Trophoblast cell (in vitro differentiated cells and primary cell): ENCODE data around the gene SMIM1.
"Not testable (repeated sequence)": the region's sequence is repeated elsewhere in the genome, so short reads cannot be mapped to it uniquely, and the experiment has no call there.

Experiments
- DNase-seq, 2 donors: peaks; one replicate each; pipeline ENCODE4 v3.0.0-alpha.2; 2016
- H2AFZ ChIP-seq: 2 replicates; pipeline ENCODE4 v1.6.1; 2013; ENCODE audit warnings: low read length, moderate library complexity, mild to moderate bottlenecking; ENCODE audit not compliant: insufficient read depth, poor library complexity
- H2AK5ac ChIP-seq: 2 replicates; pipeline ENCODE4 v1.6.1; 2013; ENCODE audit warnings: mild to moderate bottlenecking, low read length
- H2BK120ac ChIP-seq: 2 replicates; pipeline ENCODE4 v1.6.1; 2013; ENCODE audit warnings: low read length, mild to moderate bottlenecking, moderate library complexity; ENCODE audit not compliant: insufficient read depth, poor library complexity
- H2BK12ac ChIP-seq: 2 replicates; pipeline ENCODE4 v1.6.1; 2013; ENCODE audit warnings: mild to moderate bottlenecking, low read length, moderate library complexity
- H2BK5ac ChIP-seq: 2 replicates; pipeline ENCODE4 v1.6.1; 2013; ENCODE audit warnings: low read length, low read depth, moderate library complexity, mild to moderate bottlenecking; ENCODE audit not compliant: poor library complexity
- H3K14ac ChIP-seq: 2 replicates; pipeline ENCODE4 v1.6.1; 2013; ENCODE audit warnings: mild to moderate bottlenecking, low read length
- H3K18ac ChIP-seq: 2 replicates; pipeline ENCODE4 v1.6.1; 2013; ENCODE audit warnings: mild to moderate bottlenecking, low read length
- H3K23ac ChIP-seq: 2 replicates; pipeline ENCODE4 v1.6.1; 2013; ENCODE audit warnings: low read length
- H3K27ac ChIP-seq: 2 replicates; pipeline ENCODE4 v1.5.1; 2013; ENCODE audit warnings: low read depth, mild to moderate bottlenecking, inconsistent platforms, low read length, moderate library complexity
- H3K27me3 ChIP-seq: 2 replicates; pipeline ENCODE4 v1.6.1; 2013; ENCODE audit warnings: inconsistent platforms, mild to moderate bottlenecking, low read length, moderate library complexity; ENCODE audit not compliant: insufficient read depth
- H3K36me3 ChIP-seq, 2 experiments: 1 replicate in 1 of 2; 2 replicates in 1 of 2; pipeline ENCODE4 v1.6.1; 2013; ENCODE audit warnings: low read length in 2 of 2, mild to moderate bottlenecking in 2 of 2, moderate library complexity in 1 of 2; ENCODE audit not compliant: insufficient read depth in 2 of 2, control insufficient read depth in 1 of 2
- H3K4ac ChIP-seq: 2 replicates; pipeline ENCODE4 v1.6.1; 2013; ENCODE audit warnings: low read depth, mild to moderate bottlenecking, low read length, moderate library complexity
- H3K4me1 ChIP-seq, 2 experiments: 1 replicate in 1 of 2; 2 replicates in 1 of 2; pipeline ENCODE4 v1.6.1; 2013; ENCODE audit warnings: low read length in 2 of 2, mild to moderate bottlenecking in 2 of 2, moderate library complexity in 1 of 2; ENCODE audit not compliant: insufficient read depth in 2 of 2, control insufficient read depth in 1 of 2
- H3K4me2 ChIP-seq: 2 replicates; pipeline ENCODE4 v1.6.1; 2013; ENCODE audit warnings: inconsistent platforms, mild to moderate bottlenecking, low read length, moderate library complexity
- H3K4me3 ChIP-seq: 2 replicates; pipeline ENCODE4 v1.5.1; 2013; ENCODE audit warnings: mild to moderate bottlenecking, low read depth, low read length, inconsistent platforms
- H3K79me1 ChIP-seq: one replicate; pipeline ENCODE4 v1.6.1; 2013; ENCODE audit warnings: low read length
- H3K79me2 ChIP-seq: 2 replicates; pipeline ENCODE4 v1.6.1; 2013; ENCODE audit warnings: low read length, mild to moderate bottlenecking; ENCODE audit not compliant: control insufficient read depth, insufficient read depth, poor library complexity
- H3K9ac ChIP-seq: 2 replicates; pipeline ENCODE4 v1.6.1; 2013; ENCODE audit warnings: mild to moderate bottlenecking, low read length
- H3K9me3 ChIP-seq: 2 replicates; pipeline ENCODE4 v1.6.1; 2013; ENCODE audit warnings: low read depth, mild to moderate bottlenecking, control low read depth, inconsistent platforms, low read length; ENCODE audit not compliant: insufficient read depth
- H4K12ac ChIP-seq: 2 replicates; pipeline ENCODE4 v1.6.1; 2013; ENCODE audit warnings: low read depth, mild to moderate bottlenecking, low read length, moderate library complexity
- H4K8ac ChIP-seq: 2 replicates; pipeline ENCODE4 v1.6.1; 2013; ENCODE audit warnings: low read depth, mild to moderate bottlenecking, low read length, moderate library complexity
- H4K91ac ChIP-seq: one replicate; pipeline ENCODE4 v1.6.1; 2013; ENCODE audit warnings: low read depth, mild to moderate bottlenecking, low read length, moderate library complexity
- WGBS: extraction: QIAGEN DNeasy Blood & Tissue Kit; methylation state at CpG from one replicate; pipeline ENCODE4 v1.1.7; 2013; ENCODE audit warnings: missing lambda C conversion rate; ENCODE audit not compliant: insufficient read length, insufficient coverage; ENCODE audit errors: extremely low coverage; 5-methylcytosine and 5-hydroxymethylcytosine counted together

The SMIM1 gene

GRCh38 chr1:3805038-3805437, 32.5 kb downstream of the SMIM1 start:
- no peaks in the 10 kb centered on the region for H3K4me1 ChIP-seq
- no peaks in the 10 kb centered on the region for H3K79me1 ChIP-seq
- DNase-seq, result no peak
- H3K36me3 ChIP-seq, result no peaks in the 10 kb centered on the region
- H3K23ac ChIP-seq, result no peak overlapping the region
- H3K9ac ChIP-seq, result no peak overlapping the region
- H2BK5ac ChIP-seq, result no peak overlapping the region
- H3K9me3 ChIP-seq, result peaks cover 25% of the 10 kb centered on the region
- H4K8ac ChIP-seq, result no peak overlapping the region
- H3K4ac ChIP-seq, result no peak overlapping the region
- no peak overlapping the region for H3K18ac ChIP-seq
- H2BK120ac ChIP-seq, result no peak overlapping the region
- WGBS, result no CpG with 5 or more reads among the region's 11 CpGs
- no peak overlapping the region for H2AFZ ChIP-seq
- H3K27me3 ChIP-seq, result no peaks in the 10 kb centered on the region
- H3K4me3 ChIP-seq, result no peak overlapping the region
- H4K91ac ChIP-seq, result no peak overlapping the region
- H4K12ac ChIP-seq, result no peak overlapping the region
- H3K79me2 ChIP-seq, result no peaks in the 10 kb centered on the region
- no peak overlapping the region for H2AK5ac ChIP-seq
- H2BK12ac ChIP-seq, result no peak overlapping the region
- no peak overlapping the region for H3K27ac ChIP-seq
- no peak overlapping the region for H3K4me2 ChIP-seq
- no peak overlapping the region for H3K14ac ChIP-seq

- Histone ChIP-seq H2BK5ac (no peak overlapping the region), H3K9me3 (peaks cover 23% of the 10 kb centered on the region), H3K79me2 (no peaks in the 10 kb centered on the region), H3K27me3 (no peaks in the 10 kb centered on the region), H3K4ac (no peak overlapping the region), H2BK12ac (no peak overlapping the region), H4K91ac (no peak overlapping the region), H4K8ac (no peak overlapping the region), H3K4me1 (no peaks in the 10 kb centered on the region), H3K23ac (no peak overlapping the region), H4K12ac (no peak overlapping the region), H3K27ac (no peak overlapping the region), H3K36me3 (no peaks in the 10 kb centered on the region), H2BK120ac (no peak overlapping the region), H3K79me1 (no peaks in the 10 kb centered on the region), H3K9ac (no peak overlapping the region), H3K14ac (no peak overlapping the region), H3K4me2 (no peak overlapping the region), H3K4me3 (no peak overlapping the region), H3K18ac (no peak overlapping the region), H2AFZ (no peak overlapping the region), H2AK5ac (no peak overlapping the region)
- no peak for DNase-seq
- WGBS, result no CpG with 5 or more reads among the region's 5 CpGs
Observed at GRCh38 chr1:3807769-3808168, 35.2 kb downstream of the SMIM1 start.

- H3K18ac ChIP-seq, result no peak overlapping the region
- H3K4me2 ChIP-seq, result no peak overlapping the region
- H3K9me3 ChIP-seq, result peaks cover 23% of the 10 kb centered on the region
- no CpG with 5 or more reads among the region's 7 CpGs for WGBS
- peak overlapping the region; percentile 13 for H3K4me3 ChIP-seq
- peaks cover 3% of the 10 kb centered on the region in 2 experiments for H3K36me3 ChIP-seq
- no peak overlapping the region for H4K12ac ChIP-seq
- no peak overlapping the region for H3K14ac ChIP-seq
- no peak overlapping the region for H2AK5ac ChIP-seq
- H3K27ac ChIP-seq, result no peak overlapping the region
- H3K23ac ChIP-seq, result no peak overlapping the region
- H4K8ac ChIP-seq, result no peak overlapping the region
- no peaks in the 10 kb centered on the region for H3K27me3 ChIP-seq
- no peak overlapping the region for H4K91ac ChIP-seq
- H3K79me2 ChIP-seq, result no peaks in the 10 kb centered on the region
- no peak overlapping the region for H2BK12ac ChIP-seq
- H2BK5ac ChIP-seq, result no peak overlapping the region
- no peaks in the 10 kb centered on the region for H3K4me1 ChIP-seq
- H2AFZ ChIP-seq, result no peak overlapping the region
- H3K4ac ChIP-seq, result no peak overlapping the region
- no peak overlapping the region for H3K9ac ChIP-seq
- peak in 1 of 2 donors; percentile 26 for DNase-seq
- H2BK120ac ChIP-seq, result no peak overlapping the region
- H3K79me1 ChIP-seq, result no peaks in the 10 kb centered on the region
Observed at GRCh38 chr1:3809680-3810079, 37.1 kb downstream of the SMIM1 start.

GRCh38 chr1:3810149-3810761, 37.7 kb downstream of the SMIM1 start:
- H3K79me2 ChIP-seq, H3K4me1 ChIP-seq, H2AFZ ChIP-seq, H3K4me2 ChIP-seq, H3K27me3 ChIP-seq, H2AK5ac ChIP-seq, H3K23ac ChIP-seq, H3K14ac ChIP-seq, H3K4me3 ChIP-seq, H3K36me3 ChIP-seq, H4K8ac ChIP-seq, H3K79me1 ChIP-seq, H2BK12ac ChIP-seq, H2BK5ac ChIP-seq, H3K27ac ChIP-seq, H3K4ac ChIP-seq, DNase-seq, H3K18ac ChIP-seq, H2BK120ac ChIP-seq, H4K91ac ChIP-seq, H4K12ac ChIP-seq, H3K9ac ChIP-seq: not testable (repeated sequence)
- peaks cover 23% of the 10 kb centered on the region for H3K9me3 ChIP-seq
- no CpG with 5 or more reads among the region's 9 CpGs for WGBS
